Sciatic nerve (tissue), 2 donors: Measurements from ENCODE around the gene KHDRBS2. TPM values are rescaled to one million over a fixed set of nuclear protein-coding genes. Genes with fewer than 3 reads are reported as not detected.

Experiments used
- ATAC-seq: fragments of 200-7000 bp; cut with Tn5 transposase; one replicate; pipeline ENCODE4 v1.9.1; 2020; ENCODE audit warnings: mild to moderate bottlenecking, moderate library complexity
- DNase-seq: peaks from one replicate; pipeline ENCODE4 v3.0.0-alpha.2; 2020; ENCODE audit warnings: low spot score
- intact Hi-C: fragments of 100-400 bp; cut with DNase I; formaldehyde crosslinking; loops from one replicate; pipeline ENCODE4 v1.14.2; 2022
- total RNA-seq: library from RNA; stranded (reverse); fragmentation: NEBNext Ultra II Directional; extraction: Animal tissue kit (Norgen Biotek cat#: 25700); gene quantifications from one replicate; pipeline ENCODE4 v1.2.1, GENCODE V29; 2021
- donor health status: DM: no; HTN: no; CAD: no.
- donor health status: DM: no; HTN: no; CAD: no.

Gene KHDRBS2
- total RNA-seq, 1 donor from 2014 or later, result 0.31 TPM

DNA sequence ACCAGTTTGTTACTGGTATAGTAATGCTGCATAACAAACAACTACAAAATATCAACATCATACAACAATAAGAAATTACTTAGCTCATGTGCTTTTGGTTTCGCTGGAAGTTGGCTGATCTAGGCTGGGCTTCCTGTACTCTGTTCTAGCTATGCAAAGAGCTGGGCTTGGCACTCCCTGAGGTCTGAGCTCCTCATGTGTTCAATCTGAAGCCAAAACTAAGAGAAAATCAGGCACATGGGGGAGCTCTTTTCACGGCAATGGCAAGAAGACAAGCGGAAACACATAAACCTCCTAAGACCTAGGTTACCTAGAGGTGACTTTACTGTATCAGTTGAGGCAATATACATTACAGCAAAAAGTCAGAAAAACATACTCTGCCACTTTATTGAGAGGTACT is 574.2 kb downstream of the KHDRBS2 start:
- ATAC-seq, result no peak
- no peak for DNase-seq
- intact Hi-C loops, result no loop called here

DNA sequence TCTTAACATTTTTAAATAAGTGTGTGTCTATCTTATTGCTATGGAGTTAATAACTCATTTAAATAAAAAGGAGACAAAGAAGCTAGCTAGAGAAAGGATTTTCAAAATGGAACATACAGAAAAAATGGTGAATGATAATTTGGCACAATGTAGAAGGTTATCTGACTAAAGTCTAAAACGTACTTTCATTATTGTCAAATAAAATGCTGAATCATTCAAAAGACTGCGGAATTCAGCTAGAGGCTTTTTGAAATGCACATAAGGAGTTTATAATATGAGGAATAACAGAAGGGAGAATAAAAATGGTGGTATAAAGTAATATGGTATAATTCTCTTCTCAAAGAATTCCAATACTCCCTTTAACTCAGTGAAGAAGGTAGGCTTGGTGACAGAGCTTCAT is 597.9 kb downstream of the KHDRBS2 start:
- DNase-seq, result no peak
- intact Hi-C loops, result no loop called here
- no peak for ATAC-seq

GRCh38 chr6:61682562-61682961 is 603.5 kb downstream of the KHDRBS2 start:
- ATAC-seq (no peak), DNase-seq (no peak)
- intact Hi-C loops, result no loop called here

GRCh38 chr6:61679625-61680024 is 606.4 kb downstream of the KHDRBS2 start:
- intact Hi-C loops, result no loop called here
- ATAC-seq, result no peak
- DNase-seq, result no peak

GRCh38 chr6:61675734-61676133 is 610.3 kb downstream of the KHDRBS2 start:
- intact Hi-C loops, result no loop called here
- ATAC-seq (no peak), DNase-seq (no peak)

DNA sequence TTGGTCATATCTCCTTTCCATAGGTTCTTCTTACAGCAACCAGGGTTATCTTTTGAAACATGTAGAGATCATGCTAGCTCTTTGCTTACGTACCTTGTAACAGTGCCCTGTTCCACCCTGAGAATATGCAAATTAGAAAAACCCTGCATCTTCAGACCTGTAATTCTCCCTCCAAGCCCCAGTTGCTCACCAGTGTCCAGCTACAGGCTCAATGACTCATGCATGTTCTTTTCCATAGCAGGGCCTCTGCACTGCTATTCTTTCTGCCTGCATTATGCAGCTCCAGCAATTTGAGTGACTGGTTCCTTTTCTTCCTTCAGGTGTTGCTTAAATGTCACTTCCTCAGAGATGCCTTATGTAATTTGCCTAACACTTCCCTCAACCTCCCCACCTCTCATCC is 636.2 kb downstream of the KHDRBS2 start:
- DNase-seq, result no peak
- no peak for ATAC-seq
- intact Hi-C loops, result no loop called here

GRCh38 chr6:61640463-61640862 is 645.6 kb downstream of the KHDRBS2 start:
- ATAC-seq, result no peak
- DNase-seq, result no peak
- intact Hi-C loops, result no loop called here
